HG02870 (cell line): ENCODE results near the gene PTGIS.

Experiments used
- ATAC-seq: cut with Tn5 transposase; IDR thresholded peaks from one replicate; pipeline ENCODE4 v1.9.1; 2021; ENCODE audit warnings: mild to moderate bottlenecking, moderate library complexity; ENCODE audit not compliant: unreplicated experiment

PTGIS gene

DNA sequence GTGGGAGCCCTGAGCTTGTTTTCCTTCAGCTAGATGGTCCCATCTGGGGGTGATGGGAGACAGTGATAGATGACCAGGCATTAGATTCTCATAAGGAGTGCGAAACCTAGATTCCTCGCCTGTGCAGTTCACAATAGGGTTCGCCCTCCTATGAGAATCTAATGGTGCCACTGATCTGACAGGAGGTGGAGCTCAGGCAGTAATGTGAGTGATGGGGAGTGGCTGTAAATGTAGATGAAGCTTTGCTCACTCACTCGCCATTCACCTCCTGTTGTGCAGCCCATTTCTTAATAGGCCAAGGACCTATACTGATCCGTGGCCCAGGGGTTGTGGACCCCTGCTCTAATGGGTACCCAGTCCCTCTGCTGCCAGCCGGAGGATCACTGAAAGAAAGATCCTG lies 64.8 kb downstream of the PTGIS start:
- no peak for ATAC-seq

DNA sequence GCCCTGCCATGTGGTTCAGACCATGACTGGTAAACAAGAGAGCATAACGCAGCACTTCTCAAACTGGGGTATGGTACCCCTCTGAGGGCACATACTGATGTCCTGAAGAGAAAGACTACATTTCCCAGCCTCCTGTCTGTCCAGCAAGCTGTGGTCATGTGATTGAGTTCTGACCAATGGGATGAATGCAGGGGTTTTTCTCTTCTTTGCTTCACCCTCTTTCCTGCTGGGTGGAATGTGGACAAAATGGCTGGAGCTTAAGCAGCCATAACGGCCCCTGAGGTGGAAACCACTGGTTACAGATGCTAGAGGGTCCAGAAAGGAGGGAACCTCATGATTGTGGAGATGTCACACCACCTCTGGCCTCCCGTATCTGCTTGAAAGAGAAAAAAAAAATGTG lies 66.0 kb downstream of the PTGIS start:
- no peak for ATAC-seq

DNA sequence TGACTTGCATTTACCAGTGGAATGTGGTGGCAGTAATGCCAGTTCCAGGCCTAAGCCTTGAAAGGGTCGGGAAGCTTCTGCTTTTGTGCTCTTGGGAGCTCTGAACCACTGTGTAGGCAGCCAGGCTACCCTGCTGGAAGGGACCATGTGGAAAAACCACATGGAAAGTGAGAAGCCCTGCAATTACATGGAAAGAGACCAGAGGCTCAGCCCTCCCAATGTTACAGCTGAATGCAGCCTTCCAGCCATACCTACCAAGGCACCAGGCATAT lies 70.6 kb downstream of the PTGIS start:
- no peak for ATAC-seq

DNA sequence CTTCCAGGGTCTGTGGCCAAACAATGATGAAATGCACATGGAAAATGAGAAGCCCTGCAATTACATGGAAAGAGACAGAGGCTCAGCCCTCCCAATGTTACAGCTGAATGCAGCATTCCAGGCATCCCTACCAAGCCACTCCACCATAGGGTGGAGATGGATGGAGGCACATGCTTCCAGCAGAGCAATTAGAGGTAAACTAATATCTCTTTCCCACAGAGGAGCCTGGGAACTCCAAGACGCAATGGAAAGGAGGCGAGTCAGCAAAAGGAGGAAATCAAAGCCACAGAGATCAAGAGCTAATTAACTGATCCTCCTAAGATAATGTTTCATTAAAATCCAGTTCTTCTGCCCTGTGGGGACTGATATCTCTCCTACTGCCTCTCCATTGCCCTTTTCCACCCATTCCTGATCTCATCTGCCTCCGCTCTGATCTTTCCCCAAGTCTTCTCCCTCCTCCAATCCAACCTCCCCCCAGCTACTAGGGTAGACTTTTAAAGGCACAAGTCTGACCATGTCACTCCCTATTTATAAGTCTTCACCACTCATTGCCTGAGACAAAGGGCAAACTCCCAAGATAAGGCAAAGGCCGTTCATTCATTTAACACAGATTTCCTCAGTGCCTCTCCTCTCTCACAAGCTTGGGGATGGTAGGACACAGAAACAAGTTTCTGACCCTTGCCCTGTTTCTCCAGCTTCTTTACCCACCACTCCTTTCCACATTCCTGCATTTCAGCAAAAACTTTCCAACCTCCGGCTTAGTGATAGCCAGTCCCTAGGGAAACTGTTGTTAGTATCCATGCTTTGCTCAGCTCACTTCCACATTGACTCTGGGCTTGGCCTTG lies 71.2 kb downstream of the PTGIS start:
- ATAC-seq: no peak

DNA sequence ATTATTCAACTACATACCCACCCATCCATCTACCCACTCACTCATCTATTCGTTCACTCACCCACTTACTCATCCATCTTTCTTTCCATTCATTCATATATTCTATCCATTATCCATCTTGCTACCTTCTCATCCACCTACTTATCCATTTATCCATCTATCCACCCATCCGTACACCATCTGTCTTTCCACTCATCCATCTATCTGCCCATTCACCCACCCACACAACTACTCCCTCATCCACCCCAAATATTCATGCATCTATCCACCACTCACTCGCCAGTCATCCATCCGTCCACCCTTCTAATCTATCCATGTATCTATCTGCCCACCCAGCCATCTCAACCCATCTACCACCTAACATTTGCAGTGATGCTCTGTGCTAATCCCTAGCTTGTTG lies 71.9 kb downstream of the PTGIS start:
- ATAC-seq: no peak

DNA sequence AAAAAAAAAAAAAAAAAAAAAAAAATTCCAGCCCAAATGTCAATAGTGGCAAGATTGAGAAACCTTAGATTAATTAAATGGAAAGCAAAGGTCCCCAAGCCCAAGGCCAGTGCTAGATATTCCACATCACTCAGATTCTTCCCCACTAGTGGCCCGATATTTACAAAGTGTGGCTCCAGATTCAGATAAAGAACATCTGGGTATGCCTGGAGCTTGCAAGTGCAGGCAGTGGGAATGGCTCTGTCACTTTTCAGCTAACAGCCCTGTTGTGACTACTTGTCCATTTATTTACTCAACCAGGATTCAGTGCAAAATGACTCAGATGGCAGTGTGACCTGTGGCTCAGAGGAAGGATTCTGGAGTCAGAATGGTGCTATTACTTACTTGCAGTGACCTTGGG lies 77.2 kb downstream of the PTGIS start:
- ATAC-seq: no peak

DNA sequence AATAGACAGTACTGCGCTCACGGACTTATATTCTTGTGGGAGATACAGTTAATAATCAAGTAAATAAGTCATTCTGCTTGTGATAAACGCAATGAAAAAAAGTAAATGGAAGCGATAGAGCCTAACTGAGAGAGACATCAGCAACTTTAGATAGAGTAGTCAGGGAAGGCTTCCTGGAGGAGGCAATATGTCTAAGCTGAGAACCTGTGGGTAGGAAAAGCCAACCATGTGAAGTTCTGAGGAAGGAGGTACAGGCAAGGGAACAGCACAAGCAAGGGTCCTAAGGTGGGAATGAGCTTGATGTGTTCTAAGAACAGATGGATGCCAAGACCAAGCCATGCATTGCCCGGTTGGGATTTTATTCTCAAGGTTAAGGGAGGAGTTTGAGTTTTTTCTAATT lies 78.2 kb downstream of the PTGIS start:
- no peak for ATAC-seq

DNA sequence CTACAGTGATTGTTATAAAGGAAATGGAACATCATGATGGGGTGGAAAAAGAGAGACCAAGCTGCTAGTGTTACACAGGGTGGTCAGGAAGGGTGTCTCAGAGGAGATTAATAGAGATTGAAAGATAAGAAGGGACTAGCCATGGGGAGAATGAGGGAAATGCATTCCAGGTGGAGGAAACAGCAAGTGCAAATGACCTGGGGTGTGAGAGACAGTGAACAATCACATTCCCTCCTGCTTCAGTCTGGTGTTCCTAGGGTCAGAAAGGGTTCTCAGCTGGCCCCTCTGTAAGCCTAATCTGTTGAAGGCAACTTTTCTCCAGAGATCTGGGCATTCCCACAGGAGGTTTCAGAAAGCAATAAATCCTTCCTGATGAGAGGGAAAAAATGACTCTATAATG lies 81.9 kb downstream of the PTGIS start:
- no peak for ATAC-seq

DNA sequence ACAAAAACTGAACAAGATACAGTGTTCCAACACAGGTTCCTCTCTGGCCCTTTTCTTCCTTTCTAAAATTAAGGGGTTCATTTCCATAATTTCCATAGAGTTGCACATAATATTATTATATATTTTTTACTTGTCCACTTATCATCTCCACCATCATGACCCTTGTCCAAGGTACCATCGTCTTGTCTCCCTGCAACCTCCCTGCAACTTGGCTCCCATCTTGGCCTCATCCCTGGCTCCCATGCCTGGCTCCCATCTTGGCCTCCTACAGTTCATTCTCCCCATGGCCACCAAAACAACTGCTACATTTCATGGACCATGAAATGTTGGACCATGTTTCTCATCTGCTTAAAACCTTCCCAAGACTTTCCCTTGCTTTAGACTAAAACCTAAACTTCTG lies 82.4 kb downstream of the PTGIS start:
- no peak for ATAC-seq

DNA sequence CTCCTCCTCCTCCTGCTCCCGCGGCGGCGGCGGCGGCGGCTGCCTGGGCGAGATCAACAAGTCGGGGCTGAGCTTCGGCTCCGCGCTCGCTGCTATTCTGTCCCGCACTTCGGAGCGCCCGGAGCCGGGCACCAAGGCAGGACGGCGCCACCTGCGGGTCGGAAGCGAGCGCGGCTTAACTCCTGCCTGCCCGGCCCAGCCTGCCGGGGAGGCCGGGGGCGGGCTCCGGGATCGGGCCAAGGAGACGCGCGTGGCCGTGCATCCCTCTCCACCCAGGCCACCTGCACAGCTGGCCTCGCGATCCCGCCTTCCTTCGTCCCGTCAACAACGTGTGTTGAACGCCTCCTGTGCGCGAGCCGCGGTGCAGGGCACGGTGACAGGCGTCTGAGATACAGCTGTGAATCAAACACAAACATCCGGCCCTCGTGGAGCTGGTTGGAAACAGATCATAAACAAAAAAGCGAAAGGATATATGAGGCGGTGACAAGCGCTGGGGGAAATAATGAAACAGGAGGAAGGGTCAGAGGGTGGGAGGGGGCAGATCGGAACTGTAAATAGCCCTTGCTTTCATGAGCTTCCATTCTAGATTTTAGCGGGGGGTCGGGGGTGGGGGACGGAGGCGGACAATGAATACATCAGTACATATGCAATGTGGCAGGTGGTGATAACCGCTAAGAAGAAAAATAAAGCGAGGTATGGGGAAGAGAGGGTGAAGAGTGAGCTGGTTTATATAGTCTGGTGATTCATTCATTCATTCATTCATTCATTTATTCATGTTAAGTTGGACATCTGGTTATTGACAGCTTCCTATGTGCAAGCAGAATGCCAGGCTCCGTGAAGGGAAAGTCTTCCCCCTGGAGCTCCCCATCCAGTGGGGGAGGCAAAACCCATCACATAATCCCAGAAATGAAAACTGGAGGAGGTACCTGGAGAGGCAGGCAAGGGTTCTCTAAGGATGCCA lies 83.5 kb downstream of the PTGIS start:
- no peak for ATAC-seq

DNA sequence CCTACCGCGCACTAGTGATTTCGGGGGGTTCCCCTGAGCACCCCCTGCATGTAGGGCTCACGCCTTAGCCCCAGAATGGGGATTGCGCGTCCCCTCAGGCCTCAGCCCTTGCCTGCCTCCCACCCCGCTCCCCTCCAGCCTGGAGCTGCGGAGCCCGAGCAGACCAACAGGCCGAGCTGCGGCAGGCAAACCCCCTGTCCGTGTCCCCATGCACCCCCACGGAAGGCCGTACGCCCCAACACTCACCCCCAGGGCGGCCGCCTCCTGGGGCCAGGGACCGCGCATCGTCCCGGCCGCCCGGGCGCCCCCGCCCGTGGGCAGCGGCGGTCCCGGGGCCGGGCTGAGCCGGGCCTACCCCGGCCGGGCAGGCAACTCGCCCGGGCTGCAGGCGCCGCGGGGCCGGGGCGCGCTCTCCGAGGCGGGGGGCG lies 84.2 kb downstream of the PTGIS start:
- ATAC-seq: no peak

DNA sequence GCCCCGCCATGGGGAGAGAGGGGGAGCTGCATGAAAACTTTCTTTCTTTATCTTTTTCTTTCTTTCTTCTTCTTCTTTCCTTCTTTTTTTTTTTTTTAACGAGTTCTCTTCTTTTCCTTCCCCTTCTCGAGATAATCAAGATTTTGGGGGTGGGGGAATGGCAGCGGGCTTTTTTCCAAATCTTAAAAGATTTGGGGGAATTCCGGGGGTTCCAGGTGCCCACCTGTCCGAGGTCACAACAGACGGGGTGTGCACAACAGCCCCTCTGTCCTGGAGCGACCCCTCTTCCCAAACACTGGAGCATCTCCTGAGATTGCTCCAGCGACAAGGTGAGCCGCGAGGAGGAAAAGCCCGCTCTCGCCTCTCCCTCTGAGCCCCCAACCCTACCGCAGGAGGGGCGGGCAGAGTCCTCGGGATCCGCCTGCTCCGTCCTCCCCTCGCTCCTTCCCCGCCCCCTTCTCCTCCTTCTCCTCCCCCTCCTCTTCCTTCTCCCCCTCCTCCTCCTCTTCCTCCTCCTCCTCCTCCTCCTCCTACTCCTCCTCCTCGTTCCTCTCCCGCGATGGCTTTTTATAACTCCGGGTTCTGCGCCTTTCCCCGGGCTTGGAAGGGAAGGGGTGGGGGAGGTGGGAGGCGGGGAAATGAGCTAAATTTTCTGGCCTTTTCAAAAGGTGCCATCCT lies 84.8 kb downstream of the PTGIS start:
- no peak for ATAC-seq

DNA sequence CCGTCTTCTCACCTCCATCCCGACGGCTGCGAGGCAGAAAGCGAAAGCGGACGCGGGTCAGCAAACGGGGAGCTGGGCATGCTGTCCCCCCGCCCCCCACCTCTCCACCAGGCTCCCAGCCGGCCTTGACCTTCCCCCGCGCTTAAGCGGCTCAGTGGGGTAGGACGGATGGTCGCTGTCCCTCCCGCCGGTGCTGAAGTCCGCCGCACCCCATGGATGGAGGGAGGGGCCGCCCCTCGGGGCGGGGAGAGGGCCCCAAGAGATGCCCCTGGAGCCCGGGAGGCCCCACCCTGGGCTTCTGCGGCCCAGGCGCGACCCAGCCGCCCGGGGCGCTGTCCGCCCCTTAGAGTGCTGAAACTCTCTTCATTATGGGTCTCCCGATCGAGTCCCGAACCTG lies 85.3 kb downstream of the PTGIS start, which contains the start of gene KCNB1:
KCNB1 (minus strand) TSS at position 48 of the 397 bp plus-strand sequence. CDS start 188 bp downstream, outside the sequence.
- ATAC-seq: no peak

DNA sequence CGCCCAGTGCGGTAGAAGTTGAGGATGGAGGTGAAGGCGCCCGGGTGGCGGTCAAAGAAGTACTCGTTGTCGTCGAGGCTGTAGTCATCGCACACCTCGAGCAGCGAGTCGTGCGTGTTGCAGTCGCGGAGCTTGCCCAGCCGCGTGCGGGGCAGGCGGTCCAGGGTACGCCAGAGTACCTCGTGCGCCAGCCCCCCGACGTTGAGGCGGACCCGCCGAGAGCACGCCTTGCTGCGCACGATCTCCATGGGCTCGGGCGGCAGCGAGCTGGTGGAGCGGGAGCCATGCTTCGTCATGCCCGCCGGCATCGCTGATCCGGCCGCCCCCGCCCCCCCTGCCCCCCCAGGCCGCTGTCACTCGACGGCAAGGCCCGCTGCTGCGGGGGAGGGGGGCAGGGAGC lies 85.8 kb downstream of the PTGIS start:
- ATAC-seq: no peak

DNA sequence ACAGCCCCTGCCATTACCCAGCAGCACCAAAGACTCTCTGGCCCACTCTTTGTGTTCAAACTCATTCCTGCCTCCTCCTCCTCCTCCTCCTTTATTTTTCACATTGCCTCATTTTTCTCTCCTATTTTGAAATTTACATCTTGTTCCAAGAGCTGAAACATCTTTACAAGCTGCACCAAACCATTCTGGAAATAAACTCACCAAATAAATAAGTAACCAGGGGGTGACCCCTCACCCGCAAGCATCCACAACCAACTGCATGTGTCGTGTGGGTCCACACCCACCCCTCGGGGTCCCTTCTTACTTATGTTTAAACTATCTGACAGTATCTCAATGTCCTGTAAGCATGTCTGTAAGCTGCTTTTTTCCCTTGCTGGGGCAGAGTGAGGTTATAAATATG lies 86.8 kb downstream of the PTGIS start:
- no peak for ATAC-seq

DNA sequence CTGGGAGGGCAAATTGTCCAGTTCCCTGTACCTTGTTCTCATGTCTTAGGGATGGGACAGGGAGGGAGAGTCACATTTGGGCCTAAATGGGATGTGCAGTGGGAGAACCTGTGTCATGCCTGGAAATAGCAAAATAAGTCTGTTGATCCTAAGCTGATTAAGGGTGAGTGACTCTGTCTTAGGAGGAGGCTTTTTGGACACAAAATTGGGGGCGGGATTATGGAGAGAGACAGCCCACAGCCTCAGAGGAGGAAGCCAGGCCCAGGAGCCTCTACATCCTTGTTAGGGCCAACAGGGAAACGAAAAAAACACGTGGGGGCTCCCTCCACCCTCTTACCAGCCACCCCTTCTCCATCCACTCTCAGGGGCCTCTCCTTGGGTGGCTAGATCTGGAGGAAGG lies 87.7 kb downstream of the PTGIS start:
- ATAC-seq: no peak

DNA sequence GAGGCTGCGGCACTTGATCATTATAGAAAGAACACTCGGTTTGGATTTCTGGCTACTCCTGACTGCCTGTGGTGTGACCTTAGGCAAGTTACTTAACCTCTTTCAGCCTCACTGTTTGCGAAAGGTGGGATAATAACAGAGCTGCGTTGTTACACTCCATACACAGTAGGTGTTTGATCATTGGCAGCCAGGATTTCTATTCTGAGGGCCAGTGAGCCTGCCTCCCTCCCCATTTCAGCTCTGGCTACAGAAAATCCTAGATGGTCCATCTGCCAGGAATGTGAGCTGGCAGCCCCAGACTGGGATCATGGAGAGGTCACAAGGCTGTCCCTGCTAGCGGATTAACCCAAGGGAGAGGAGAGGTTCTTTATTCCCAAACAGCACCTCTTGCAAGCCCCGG lies 88.2 kb downstream of the PTGIS start:
- no peak for ATAC-seq

DNA sequence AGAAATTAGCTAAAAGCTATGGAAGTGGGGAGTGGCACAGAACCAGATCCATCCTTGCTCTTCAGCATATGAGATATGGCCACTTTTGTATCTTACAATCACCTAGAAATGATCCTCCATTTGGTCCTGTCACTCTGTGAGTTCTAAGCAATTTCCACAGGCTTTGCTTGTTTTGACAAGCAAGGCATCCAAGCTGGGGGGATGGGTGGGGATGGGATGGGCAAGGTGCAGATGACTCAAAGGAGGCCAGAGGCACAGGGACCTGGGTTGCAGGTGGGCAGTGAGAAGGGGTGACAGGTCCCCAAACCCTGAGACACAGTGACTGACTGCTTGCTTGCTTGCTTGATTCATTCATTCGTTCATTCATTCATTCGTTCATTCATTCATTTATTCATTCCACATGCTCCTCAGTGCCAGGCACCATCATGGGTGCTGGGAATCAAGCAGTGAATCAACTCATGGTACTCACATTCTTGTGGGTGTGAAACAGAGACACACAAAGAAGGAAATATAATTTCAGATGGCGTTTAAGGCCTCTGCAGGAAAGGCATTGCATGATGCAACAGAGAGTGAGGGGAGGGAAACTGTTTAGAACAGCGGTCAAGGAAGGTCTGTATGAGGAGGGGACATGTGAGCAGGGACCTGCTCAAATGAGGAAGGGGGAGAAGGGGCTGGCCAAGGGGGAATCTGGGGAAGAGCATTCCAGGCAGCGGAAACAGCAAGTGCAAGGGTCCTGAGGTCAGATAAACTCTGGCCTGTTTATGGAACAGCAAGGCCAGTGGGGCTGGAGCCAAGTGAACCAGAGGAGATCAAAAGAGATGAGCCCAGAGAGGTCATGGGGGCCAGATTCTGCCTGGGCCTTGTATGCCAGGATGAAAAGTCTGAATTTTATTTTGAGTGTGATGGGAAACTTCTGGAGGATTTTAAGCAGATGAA lies 88.9 kb downstream of the PTGIS start:
- no peak for ATAC-seq

DNA sequence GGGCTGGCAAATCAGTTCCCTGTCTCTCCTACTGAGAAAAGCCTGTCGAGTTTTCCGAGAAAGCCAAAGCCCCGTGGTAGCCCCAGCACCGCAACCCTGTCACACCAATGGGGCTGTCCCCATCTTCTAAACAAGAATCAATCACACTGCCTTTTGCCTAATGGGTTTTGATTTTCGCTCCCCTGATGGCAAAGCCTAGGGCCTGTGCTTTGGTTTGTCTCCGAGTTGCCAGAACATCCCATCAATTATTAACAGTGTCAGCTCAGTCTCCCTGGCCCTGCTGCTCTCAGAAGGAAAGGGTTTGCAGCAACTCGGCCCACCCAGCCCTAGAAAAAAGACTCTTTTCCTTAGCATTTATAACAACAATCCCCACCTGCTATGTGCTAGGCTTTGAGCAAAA lies 89.7 kb downstream of the PTGIS start:
- ATAC-seq: no peak

DNA sequence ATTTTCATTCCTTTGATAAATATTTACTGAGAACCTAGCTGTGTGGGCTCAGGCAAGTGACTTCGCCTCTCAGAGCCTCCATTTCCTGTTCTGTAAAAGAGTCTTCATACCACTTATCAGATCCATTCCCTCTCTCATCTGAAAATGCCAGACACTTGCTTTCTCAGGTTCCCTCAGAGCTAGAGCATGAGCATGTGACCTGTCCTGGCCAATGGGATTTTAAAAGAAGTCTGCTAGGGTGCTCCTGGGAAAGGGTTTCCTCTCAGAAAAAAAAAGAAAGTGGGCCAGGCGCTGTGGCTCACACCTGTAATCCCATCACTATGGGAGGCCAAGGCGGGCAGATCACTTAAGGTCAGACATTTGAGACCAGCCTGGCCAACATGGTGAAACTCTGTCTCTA lies 90.7 kb downstream of the PTGIS start:
- no peak for ATAC-seq

DNA sequence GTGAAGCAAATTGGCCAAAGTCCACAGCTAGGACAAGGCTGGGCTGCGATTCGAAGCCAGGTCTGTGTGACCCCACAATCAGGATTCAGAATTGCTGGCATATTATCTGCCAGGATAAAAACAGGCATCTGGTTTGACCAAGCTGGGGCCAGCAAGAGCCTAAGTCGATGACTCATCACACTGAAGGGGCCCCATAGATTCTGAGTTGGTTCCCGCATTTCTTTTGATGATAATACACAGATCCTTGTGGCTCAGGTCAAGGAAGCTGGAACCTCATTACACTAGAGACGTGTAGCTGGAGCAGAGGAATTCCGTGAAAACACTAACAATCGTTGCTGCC lies 92.0 kb downstream of the PTGIS start:
- ATAC-seq: no peak
